Medulla oblongata (tissue), 1 donor: ENCODE results near the gene NOL4L.

ENCODE experiments used
- DNase-seq: peaks from one replicate; pipeline ENCODE4 v3.0.0-alpha.2; 2015; ENCODE audit errors: extremely low spot score

NOL4L gene

DNA sequence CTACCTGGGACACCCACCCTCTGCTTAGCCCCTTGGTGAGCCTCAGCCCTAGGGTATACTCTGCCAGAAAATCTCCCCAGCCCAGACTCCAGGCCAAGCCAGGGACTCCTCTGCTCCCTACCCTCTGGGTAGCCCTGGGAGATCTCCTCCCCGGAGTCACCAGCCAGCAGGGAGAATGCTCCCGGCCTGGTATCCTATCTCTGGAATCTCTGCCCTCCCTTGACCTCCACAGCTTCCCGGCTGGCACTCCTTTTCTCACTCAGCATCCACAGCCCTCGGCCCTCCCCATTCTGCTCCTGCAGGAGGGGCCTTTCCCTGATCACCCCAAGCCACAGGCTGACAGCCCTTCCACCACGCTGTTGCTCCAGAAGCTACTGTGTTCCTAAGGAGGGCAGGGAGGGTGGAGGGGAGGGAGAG is 22.6 kb downstream of the NOL4L start:
- DNase-seq, result no peak

DNA sequence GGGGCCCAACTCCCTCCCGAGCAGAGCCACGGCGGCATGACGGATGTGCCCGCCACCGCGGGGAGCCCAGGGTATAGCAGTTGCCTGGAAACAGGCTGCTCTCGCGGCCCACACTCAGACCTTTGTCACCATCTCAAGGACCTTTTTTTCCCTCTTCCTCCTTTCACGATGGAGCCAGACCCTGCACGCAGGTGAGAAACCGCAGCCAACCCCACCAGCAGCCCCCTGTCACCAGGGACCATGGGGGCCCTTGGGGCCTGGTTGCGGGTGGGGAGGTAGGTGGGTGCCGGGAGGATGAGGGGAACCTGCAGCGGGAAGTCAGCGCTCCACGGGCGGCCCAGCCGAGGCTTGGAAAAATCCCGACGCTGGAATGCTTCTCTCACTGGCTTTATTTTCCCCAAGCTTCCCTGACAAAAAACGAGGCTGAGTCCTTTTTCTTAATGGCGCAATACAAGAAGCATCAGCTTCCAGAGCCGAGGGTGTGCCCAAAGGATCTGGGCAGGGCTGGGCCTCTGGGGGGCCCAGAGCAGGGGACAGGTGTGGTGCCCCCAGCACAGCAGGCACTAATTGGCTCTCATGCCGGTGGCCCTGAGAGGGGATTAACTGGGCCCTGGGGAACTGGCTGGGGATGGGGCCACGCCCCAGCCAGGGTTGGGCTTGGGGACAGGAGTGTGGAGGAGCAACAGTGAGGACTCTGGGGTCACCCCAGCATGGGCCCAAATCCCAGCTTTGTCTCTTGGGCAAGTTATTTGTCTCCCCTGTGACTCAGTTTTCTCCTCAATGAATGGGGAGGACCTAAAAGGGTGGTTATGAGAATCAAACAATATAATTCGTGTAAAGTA is 23.9 kb downstream of the NOL4L start:
- no peak for DNase-seq

DNA sequence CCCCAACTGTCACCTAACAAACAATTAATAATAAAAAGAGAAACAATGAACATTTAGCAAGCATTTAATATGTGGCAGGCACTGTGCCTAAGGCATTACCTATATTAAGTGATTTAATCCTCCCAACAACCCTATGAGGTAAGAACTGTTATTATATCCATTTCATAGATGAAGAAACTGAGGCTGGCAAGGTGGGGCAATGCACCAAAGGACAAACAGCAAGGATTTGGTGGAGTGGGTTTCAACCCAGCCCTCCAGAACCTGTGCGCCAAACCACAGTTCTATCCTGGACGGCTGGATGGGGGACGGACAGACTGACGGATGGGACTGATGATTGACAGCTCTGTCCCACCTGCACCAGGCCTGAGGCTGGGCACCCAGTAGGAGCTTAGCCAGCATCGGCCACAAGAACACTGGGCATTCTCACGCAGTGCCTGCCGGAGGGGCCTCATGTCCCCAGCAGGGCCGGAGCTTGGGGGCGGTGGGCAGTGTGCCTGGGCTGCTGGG is 24.6 kb downstream of the NOL4L start:
- no peak for DNase-seq

DNA sequence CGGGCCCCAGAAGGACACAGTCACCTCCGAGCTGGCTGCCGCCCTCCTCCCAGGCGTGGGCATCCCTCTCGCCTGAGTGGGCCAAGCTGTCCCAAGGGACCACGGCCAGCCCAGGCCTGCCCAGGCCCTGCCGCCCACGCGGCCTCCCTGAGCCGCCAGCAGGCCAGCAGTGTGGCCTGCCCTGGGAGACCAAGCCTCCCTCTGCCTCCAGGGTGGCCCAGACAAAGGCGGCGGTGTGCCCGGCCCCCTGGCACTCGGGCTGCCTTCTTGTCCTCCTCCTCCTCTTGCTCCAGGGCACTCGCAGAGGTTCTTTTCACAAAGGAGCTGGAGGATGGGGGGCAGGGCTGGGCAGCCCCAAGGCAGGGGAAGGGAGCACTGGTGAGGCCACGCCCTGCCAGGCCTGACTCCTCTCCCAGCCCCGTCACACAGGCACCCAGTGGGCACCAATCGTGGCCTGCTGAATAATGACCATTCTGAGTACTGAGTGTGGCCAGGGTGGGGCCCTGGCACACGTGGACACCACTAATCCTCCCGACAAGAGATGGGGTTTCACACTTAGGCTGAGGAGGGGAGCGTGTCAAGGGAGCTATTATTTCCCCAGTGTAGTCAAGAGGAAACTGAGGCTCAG is 25.3 kb downstream of the NOL4L start:
- no peak for DNase-seq

DNA sequence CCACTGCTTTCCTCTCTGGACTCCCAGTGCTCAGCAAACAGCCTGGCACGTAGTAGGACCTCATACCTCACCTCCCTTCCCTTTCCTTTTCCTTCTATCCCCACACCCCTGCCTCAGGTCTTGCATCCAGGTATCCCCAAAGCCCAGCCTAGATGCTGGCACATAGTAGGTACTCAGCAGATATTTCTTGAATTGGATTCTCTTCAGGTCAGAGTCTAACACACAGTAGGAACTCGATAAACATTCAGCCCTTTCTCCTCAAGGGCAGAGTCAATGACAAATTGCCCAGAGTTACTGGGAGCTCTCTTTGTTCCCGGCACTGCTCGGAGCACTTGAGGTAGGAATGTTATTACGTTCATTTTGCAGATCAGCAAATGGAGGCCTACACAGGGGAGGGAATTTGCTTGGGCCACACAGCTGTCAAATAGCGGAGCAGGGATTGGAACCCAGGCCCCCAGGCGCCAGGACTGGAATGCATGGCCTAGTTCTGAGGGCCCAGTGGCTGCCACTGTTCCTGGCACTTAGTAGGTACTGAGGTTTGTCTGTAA is 25.9 kb downstream of the NOL4L start:
- no peak for DNase-seq

DNA sequence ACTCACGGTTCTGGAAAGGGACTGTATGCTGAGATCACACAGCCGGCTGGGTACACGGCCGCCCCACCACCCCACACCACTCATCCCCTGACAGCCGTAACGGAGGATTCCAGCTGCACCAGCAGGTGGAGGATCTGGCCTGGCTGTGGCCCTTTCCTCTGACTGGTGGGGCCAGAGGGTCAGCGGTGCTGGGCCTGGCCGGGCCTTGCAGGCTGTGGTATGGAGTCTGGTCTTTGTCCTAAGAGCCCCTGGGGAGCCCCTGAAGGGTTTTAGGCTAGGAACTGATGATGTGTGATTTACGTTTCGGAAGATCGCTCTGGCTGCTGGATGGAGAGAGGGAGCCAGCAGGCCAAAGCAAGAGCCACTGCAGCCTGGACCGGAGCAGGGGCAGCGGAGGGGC is 26.6 kb downstream of the NOL4L start:
- no peak for DNase-seq

DNA sequence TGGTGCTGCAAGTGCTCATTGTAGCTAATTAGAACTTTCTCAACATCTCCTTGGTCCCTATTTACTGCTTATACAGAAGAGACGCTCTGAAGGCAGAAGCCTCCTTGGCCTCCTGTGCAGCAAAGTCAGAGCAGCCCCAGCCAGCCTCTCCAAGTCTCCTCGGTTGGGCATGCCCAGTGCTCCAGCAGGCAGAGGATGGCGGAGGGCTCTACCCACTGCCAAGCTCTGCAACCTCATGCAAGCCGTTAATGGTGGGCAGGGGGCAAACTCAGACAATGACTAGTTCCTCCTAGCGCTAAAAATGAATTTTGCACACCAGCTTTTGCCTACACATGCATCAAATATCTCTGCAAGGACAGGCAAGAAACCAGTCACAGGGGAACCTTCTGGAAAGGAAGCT is 27.8 kb downstream of the NOL4L start:
- DNase-seq, result no peak

DNA sequence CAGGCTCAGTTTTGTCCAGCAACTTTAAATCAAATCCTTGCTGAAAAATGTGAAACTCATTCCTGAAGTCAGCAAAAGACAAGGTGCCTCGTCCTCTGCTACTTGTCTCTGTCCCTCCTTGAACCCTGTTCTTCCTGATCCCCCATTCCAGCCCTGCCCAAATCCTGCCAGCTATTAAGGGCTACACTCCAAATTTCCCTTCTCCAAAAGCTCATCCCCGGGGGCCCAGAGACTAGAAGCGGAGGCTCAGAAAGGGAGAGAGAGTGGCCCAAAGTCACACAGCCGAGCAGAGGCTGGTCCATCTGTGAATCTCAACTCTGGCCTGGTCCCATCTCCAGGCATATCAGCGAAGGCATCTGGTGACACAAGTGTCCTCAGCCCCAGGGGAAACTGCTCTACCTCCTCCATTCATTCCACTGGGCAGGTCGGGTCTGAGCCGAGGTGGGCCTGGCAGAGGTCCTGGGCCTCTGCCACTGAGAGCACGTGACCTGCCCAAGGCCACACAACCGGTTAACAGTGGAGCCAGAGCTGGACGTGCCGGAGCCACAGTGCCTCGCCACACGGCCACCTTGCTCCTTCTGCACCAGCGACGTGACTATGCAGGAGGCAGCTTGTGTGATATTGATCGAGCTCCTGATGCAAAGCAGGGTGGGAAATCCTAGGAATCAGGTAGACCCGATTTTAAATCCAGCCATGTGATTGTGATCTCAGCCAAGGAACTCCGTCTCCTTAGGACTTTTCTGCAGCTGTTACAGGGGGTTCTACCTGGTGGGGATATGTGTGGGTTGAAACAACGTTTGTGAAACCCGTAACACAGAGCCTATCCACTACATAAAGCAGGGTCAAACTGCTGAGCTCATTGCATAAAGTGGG is 28.6 kb downstream of the NOL4L start:
- no peak for DNase-seq

DNA sequence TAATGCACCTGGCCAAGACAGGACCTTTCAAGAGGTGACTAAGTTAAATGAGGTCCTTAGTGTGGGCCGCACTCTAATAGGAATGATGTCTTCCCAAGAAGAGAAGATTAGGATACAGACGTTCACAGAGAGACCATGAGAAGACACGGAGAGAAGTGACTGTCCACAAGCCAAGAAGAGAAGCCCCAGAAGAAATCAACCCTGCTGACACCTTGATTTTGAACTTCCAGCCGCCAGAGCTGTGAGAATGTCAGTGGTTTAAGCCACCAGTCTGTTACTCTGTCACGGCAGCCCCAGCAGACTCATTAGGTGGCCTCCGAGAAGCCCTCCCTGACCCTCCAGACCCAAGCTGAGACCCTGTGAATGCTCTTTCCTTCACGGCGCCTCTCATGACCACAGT is 29.5 kb downstream of the NOL4L start:
- DNase-seq, result no peak

DNA sequence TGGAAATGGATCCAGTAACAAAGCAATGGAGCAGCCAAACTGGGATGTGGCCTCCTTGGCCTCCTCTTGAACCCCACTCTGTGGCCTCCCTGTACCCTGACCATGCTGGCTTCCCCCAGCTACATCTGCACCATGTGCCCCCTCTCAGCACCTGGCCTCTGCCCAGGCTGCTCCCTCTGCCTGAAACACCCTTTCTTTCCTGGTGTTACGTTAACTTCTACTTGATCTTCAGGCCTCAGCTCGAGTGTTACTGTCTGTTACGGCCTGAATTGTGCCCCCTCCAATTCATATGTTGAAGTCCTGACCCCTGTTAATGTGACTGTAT is 30.2 kb downstream of the NOL4L start:
- no peak for DNase-seq

DNA sequence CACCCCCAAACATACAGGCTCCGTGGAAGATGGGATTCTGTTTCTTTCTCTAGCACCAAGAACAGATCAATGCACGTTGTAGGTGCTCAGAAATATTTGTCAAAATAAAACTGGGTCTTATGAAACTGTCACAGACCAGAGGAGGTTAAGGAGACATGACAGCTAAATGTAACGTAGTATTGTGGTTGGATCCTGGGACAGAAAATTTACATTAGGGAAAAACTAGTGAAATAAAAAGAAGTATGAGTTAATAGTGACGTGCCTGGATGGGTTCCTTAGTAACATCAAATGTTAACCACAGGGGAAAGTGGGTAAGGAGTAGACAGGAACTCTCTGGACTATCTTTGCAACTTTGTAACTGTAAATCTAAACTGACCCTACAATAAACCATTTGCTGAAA is 31.5 kb downstream of the NOL4L start:
- no peak for DNase-seq

DNA sequence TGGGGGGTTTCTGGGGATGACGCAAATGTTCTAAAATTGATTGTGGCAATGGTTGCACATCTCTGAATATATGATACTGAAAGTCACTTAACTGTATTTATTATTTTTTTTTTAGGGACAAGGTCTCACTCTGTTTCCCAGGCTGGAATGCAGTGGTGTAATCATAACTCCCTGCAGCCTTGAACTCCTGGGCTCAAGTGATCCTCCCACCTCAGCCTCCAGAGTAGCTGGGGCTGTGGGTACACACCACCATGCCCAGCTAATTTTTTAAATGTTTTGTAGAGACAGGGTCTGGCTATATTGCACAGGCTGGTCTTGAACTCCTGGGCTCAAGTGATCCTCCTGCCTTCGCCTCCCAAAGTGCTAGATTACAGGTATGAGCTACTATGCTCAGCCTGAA is 33.4 kb downstream of the NOL4L start:
- no peak for DNase-seq

DNA sequence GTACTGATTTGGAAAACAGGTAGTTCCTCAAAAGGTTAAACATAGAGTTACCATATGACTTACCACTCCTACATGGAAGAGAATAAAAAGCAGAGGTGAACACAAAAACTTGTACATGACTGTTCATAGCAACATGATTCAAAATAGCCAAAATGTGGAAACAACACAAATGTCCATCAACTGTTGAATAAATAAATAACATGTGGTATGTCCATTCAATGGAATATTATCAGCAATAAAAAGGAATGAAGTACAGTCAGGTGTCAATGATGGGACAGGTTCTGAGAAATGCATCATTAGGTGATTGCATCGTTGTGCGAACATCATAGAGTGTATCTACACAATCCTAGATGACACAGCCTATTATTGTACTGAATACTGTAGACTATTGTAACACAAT is 35.3 kb downstream of the NOL4L start:
- DNase-seq, result no peak

DNA sequence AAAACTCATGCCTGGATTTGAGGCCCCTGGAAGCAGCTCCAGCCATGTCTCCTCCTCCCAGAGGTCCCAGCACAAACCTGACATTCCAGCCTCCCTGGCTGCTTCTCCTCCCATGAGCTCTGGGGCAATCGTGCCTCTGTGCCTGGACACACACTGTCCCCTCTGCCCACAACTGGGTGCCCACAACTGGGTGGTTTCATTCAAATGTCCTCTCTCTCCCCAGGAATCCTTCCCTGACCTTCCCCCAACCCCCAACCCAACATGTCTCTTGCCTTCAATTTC is 37.4 kb downstream of the NOL4L start:
- no peak for DNase-seq

DNA sequence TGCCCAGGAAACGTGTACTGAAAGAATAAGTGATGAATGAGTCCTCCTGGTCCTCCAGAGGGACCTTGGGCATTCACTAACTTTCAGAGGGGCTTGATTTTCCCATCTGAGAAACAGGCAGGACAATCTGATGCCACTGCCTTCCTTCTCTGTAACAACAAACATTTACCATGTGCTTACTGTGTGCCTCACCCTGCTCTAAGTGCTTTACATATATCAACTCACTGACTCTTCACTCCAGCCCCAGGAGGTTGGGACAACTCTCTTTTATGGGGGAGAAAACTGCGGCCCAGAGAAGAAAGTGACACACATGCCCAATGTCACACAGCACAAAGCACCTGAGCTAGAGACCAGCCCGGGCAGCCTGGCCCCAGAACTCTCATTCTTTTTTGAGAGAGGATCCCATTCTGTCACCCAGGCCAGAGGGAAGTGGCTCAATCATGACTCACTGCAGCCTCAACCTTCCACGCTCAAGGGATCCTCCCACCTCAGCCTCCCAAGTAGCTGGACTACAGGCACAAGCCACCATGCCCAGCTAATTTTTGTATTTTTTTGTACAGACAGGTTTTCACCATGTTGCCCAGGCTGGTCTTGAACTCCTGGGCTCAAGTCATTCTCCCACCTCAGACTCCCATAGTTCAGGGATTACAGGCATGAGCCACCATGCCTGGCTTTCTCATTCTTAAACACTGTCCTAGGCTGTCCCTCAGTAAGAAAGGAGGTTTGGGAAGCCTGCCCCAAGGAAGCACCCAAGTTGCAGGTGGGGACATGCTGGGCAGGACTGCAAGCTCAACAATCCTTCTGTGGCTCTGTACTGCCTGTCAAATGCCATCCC is 38.0 kb downstream of the NOL4L start:
- no peak for DNase-seq

DNA sequence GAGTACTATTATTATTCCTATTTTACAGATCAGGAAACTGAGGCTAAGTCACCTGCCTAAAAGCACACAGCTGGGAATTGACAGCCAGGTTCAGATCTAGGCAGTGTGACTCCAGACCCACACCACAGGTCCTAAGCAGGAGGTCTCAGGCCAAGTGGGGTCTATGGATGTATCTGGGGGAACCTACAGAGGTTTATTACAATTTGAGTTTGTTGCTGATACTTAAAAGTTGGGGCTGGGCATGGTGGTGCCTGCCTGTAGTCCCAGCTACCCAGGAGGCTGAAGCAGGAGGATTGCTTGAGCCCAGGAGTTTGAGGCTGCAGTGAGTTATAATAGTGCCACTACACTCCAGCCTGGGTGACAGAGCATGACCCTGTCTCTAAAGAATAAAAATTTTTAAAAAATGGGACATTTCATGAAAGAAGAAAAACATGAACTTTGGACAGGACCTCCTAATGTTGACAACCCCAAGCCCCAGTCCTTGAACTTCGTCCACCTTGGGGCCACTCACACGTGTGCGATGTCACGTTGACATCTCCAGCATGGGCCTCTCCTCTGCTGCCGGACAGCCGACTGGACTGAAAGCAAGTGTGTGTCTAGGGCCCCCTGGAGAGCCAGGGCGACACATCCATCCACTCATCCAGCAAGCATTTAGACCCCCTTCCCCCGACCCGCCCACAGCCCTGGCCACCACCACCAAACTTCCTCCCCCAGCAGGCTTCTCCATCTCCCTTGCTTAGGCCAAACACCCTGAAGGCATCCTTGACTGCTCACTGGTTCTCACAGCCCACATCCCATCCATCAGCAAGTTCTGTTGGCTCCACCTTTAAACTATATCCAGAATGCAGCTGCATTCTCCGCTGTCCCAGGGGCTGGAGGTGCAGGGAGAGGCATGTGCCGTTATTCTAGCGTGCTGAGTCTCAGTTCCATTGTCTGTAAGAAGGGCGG is 40.0 kb downstream of the NOL4L start:
- no peak for DNase-seq

DNA sequence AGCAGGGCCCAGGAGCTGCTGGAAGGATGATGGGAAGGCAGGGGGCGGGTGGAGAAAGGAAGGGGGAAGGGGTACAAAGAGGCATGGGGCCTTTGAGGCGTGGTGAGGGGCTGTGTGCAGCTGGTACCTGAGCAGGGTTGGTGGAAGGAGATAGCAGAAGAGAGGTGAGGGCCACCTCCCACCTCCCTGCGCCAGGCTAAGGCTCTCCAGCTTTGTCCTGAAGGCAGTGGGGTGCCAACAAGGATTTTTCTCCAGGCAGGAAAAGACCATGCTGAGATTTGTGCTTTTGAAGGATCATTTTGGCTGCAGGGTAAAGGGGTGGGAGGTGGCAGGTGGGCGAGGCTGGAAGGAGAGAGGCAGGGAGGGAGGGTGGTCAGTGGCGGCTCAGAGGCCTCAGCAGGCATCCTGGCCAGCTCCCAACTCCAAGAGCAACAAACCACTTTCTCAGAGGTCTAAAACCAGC is 40.8 kb downstream of the NOL4L start:
- DNase-seq, result no peak

DNA sequence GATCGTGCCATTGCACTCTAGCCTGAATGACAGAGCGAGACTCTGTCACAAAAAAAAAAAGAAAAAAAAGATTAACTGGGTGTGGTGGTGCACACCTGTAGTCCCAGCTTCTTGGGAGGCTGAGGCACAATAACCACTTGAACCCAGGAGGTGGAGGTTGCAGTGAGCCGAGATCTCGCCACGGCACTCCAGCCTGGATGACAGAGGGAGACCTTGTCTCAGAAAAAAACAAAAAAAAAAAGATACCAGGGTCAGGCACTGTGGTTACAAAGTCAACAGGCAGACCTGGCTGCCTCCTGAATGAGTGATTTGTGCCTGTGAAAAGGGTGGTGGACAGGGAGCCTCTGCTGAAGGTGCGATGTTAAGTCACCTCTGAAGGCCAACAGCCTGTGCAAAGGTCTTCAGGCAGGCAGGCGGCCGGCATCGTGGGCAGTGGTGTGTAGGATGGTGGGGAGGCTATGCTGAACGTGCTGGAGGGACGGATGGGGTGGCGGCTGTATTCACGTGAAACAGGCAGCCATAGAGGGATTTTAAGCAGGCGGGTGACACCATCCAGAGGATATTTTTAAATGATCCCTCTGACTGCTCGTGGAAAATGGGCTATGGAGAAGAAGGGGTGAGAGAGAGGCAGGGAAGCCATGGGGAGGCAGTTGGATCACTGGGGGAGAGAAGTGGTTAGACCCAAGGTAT is 41.4 kb downstream of the NOL4L start:
- no peak for DNase-seq

DNA sequence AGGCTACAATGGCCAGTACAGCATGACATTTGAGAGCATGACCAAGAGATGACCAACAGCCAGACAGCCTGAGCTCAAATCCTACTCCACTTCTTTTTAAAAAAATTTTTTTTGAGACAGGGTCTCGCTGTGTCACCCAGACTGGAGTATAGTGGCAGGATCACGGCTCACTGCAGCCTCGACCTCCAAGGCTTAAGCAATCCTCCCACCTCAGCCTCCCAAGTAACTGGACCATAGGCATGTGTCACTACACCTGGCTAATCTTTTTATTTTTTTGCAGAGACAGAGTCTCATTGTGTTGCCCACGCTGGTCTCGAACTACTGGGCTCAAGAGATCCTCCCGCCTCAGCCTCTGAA is 42.9 kb downstream of the NOL4L start:
- no peak for DNase-seq
